Suprapubic skin (tissue), 3 donors: ENCODE data around the gene VASN.

Source experiments
- EP300 ChIP-seq: sonication (generic); formaldehyde crosslinking; IDR thresholded peaks from one replicate; pipeline ENCODE4 v1.6.1; 2017; ENCODE audit warnings: antibody characterized with exemption
- POLR2A ChIP-seq, 2 donors: fragments of 450-650 bp; IDR thresholded peaks; one replicate each; pipeline ENCODE4 v1.6.1; 2017; ENCODE audit warnings: antibody characterized with exemption in 2 of 2, mild to moderate bottlenecking in 2 of 2, moderate library complexity in 2 of 2
- TF ChIP-seq, protein P1 (sequence below), 2 donors: fragments of 200-600 bp in 1 of 2; fragments of 450-650 bp in 1 of 2; sonication (generic) in 1 of 2; IDR thresholded peaks; one replicate each; pipeline ENCODE4 v1.5.1; 2016 to 2019; ENCODE audit warnings: antibody characterized with exemption in 2 of 2, mild to moderate bottlenecking in 1 of 2, moderate library complexity in 1 of 2

DNA sequence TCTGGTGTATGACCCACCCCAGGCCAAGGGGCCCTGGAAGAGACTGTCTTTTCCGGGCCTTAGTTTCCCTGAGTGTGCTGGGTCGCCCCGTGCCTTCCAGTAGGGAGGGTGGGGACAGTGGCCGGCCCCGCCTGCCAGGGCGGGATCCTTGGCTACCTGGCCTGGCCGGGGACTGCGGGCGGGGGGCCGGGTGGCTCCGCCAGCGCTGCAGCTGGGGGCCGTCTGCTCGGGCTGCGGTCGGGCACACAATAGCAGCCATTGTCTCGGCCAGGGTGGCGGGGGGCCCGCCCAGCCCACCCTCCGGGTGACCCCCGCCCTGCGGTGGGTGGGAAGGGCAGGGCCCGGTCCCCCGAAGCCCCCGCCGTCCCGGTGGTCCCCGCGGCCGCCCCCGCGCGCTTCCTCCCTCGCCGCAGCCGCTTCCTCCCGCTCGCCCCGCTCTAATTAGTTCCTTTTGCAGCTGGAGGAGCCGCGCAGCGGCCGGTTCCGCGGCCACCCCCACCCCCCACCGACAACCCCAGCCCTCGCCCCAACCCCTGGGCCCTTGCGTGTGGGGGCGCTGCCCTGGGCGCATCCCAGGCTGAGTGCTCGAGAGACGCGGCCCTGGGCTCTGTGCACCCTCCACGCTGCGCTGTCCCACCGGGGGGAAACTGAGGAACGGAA lies 44.1 kb upstream of the VASN start:
- TF ChIP-seq, protein P1, sequence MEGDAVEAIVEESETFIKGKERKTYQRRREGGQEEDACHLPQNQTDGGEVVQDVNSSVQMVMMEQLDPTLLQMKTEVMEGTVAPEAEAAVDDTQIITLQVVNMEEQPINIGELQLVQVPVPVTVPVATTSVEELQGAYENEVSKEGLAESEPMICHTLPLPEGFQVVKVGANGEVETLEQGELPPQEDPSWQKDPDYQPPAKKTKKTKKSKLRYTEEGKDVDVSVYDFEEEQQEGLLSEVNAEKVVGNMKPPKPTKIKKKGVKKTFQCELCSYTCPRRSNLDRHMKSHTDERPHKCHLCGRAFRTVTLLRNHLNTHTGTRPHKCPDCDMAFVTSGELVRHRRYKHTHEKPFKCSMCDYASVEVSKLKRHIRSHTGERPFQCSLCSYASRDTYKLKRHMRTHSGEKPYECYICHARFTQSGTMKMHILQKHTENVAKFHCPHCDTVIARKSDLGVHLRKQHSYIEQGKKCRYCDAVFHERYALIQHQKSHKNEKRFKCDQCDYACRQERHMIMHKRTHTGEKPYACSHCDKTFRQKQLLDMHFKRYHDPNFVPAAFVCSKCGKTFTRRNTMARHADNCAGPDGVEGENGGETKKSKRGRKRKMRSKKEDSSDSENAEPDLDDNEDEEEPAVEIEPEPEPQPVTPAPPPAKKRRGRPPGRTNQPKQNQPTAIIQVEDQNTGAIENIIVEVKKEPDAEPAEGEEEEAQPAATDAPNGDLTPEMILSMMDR (IDR thresholded peaks at IDR 0.05) = no peak
- TF ChIP-seq POLR2A (IDR thresholded peaks at IDR 0.05) (no peak), EP300 (no peak)
